ENCODE results near the gene EHMT1.
A peak's percentile ranks its signal among the peaks of the same experiment; 100 is the strongest.

EHMT1 gene

GRCh38 chr9:137748741-137749140 lies 129.9 kb downstream of the EHMT1 start:
- no peak for DNase-seq

DNA sequence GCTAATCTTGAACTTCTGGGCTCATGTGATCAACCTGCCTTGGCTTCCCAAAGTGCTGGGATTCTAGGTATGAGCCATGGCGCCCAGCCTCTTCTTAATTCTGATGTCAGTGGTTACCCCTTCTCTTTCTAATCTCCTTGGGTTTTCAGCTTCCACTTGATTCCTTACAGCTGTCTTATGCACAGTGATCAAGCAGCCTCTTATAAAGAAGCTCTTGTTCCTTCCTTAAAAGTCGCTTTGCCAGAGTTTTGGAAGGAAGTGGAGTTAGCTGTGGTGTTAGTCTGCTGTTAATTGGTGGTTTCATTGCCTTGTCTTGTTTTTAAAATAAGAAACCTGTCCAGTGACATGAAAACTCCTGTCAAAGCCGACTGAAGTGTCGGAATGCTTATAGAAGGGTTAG lies 130.7 kb downstream of the EHMT1 start:
- no peak for DNase-seq

DNA sequence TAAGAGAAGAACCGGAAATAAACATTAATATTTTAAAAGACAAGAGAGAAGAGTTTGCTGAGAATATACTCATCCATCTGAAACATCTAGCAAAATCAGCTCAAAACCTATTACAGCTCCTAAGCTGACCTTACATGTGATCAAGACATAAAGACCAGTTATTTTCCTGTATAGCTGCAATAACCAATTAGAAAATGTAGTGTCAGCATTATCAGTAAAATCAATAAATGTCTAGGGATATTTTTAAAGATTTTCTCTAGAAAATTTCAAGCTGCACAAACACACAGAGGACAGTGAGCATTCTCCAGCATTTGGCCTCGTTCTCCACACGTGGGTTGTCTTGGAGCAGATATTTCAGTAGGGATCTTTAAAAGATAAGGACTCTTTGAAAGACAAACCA lies 131.2 kb downstream of the EHMT1 start:
- no peak for DNase-seq

DNA sequence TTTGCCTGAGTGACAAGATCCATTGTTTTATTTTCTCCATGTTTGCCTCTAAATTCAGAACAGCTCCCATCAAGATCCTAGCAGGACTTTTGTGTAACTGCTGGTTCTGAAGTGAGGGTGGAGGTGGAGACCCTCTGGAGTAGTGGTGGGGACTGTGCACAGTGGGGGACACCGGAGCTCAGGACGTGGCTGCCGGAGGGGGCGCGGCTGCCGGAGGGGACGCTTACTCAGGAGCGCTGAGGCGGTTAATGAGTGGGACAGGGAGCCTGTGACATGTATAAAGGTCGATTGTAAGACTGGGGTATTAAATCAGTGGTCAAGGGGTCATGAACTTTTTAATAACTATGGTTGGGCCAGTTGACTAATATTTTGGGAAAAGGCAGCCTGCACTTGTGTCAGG lies 131.8 kb downstream of the EHMT1 start:
- no peak for DNase-seq

GRCh38 chr9:137751616-137752015 lies 132.8 kb downstream of the EHMT1 start:
- no peak for DNase-seq

GRCh38 chr9:137752426-137752825 lies 133.6 kb downstream of the EHMT1 start:
- no peak for DNase-seq

GRCh38 chr9:137753192-137753765 lies 134.5 kb downstream of the EHMT1 start:
- DNase-seq, result no peak

DNA sequence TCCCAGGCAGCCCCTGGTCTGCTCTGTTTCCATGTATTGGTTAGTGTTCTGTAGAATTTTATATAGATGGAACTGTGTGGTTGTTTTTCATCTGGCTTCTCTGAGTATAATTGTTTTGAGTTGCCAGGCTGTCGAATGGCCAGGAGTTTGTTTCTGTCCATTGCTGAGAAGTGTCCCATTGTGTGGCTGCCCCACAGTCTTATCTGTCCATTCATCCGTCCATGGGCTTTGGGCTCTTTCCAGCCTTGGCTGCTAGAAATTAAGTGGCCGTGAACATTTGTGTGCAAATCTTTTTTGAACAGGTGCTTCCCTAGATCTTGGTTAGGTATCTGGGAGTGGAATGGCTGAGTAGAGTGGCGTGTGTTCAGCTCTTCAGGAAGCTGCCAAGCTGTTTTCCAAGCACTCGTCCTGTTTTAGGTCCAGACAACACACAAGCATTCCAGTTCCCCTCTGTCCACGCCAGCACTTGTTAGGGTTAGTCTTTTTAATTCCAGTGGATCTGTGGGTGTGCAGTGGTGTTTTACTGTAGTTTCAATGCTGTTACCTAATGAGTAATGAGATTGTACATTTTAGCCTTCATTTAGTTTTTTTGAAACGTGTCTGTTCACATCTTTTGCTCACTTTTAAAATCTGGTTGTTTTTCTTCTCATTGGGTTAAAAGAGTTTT lies 136.6 kb downstream of the EHMT1 start:
- DNase-seq, result no peak

GRCh38 chr9:137756045-137756744 lies 137.4 kb downstream of the EHMT1 start:
- no peak for DNase-seq

GRCh38 chr9:137757139-137757538 lies 138.3 kb downstream of the EHMT1 start:
- DNase-seq, result no peak

DNA sequence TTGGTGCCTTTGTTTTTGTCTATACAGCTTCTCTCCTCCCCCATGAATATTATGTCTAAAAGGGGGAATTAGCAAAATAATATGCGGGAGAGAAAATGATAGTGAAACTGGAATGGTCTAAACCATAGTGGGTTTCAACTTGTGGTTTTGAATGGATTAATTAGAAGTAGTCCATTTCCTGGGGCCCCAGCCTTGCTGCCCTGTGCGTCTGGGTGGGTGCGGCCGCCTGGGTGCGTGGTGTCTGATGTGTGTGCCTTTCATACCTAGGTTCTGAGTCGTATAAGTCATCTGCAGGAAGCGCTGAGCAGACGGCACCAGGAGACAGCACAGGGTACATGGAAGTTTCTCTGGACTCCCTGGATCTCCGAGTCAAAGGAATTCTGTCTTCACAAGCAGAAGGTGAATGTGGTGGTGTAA lies 138.8 kb downstream of the EHMT1 start:
- peak; percentile 54 to 76 for DNase-seq

DNA sequence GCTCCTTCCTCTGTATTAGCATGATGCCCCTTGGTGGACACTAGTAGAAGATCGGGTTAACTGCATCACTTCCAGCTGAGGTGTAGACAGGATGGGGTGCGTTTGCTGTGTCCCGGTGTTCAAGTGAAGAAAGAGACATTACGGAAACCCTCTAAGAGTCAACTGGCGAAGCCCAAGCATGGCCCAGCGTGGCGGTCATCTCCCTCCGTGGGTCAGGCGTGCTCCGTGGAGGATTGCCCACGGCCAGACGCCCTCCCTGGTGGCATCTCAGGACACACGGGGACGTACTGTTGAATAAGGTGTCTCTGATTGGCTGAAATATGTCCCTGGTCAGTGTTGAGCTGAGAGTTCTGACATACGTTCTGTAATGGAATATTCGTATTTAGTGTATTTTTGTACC lies 139.3 kb downstream of the EHMT1 start:
- DNase-seq, result no peak

DNA sequence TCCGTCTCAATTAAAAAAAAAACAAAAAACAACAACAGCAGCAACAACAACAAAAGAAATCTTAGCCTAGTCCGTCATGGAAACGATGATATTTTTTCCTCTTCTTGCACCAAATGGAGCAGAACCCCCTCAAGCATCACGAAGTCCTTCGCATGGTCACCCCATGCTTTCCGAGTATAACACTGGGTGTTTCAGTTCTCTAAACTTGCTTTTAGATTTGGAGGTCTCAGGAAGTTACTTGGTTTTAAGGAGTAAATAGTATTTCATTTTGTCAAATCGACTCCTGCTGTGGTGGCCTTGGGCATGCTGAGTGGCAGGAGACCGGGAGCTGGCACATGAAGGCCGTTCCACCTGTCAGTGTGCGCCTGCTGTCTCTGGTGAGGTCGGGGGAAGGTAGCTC lies 140.3 kb downstream of the EHMT1 start:
- DNase-seq, result no peak

DNA sequence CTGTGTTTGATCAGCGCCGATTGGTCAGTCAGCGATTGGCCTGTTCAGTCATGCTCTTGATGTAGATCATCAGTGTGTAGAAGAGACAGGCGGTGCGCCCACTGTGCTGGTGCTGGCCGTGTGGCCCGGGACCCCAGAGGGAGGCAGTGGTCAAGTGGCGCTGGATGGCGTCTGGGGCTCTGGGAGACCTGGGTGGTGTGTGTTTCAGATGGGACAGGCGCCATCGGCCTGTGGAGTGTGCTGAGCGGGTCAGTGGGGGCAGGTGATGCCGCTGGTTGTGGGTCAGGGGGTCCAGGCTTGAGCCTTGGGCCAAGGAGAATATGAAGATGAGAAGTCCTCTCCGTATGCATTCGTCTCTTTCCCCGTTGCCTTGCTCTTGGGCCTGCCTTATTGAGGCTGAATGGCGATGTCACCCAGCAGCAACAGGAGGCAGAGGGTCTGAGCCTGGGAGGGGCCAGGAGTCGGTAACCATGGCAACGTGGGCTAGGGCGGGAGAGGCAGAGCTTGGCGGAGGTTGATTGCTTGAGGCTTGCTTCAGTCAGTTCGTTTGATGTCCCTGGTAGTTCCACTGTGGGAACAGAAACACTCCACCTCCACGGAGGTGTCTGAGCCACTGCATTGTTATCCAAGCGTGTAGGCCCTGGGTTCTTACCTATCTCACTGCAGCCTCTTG lies 141.0 kb downstream of the EHMT1 start:
- no peak for DNase-seq

- no peak for DNase-seq
Measured at GRCh38 chr9:137760426-137760825, 141.6 kb downstream of the EHMT1 start.

GRCh38 chr9:137761032-137761431 lies 142.2 kb downstream of the EHMT1 start:
- DNase-seq, result no peak

- DNase-seq, result no peak
Measured at GRCh38 chr9:137761793-137762192, 143.0 kb downstream of the EHMT1 start.

- no peak for DNase-seq
Measured at GRCh38 chr9:137762414-137763061, 143.7 kb downstream of the EHMT1 start.

- no peak for DNase-seq
Measured at GRCh38 chr9:137763271-137763955, 144.6 kb downstream of the EHMT1 start.

DNA sequence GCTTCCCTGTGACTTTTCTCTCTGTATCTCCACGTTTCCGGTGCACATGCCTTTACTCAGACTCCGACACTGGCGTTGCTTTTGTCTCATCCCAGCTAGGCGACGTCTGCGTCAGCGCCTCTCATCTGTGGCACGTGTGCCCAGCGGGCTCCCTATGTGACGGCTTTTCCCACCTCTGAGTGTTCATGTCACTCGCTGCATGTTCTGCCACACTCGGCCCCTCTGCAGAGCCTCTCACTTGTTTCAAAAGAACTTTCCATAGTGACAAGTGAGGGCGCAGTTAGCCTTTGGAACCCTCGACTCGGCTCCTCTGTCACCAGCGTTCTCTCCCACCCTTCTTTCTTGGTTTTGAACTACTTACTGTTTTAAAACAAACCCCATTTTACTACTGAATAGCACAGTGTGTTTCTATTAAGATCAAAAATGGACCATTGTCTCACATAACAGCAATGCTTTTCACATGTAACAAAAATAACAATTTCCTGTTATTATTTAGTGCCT lies 145.4 kb downstream of the EHMT1 start:
- DNase-seq, result no peak

DNA sequence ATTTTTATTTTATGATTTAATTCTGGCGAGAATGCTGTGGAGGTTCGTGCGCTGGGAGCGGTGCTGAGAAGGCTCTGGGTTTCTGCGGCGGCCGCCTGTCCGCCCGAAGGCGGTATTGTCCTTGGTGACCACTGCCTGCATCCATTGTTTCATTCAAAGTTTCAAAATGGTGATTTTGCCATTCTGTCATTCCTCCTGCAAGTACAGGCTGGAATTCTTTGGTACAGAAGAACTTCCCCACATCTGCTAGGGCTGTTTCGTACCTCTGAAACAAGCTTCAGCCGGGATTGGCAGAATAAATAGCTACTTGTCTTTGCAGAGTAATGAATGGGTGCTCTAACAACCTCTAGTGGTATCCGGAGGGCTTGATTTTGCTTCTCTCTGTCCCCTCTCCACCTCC lies 146.2 kb downstream of the EHMT1 start:
- no peak for DNase-seq

- DNase-seq, result no peak
Measured at GRCh38 chr9:137765536-137765935, 146.7 kb downstream of the EHMT1 start.

DNA sequence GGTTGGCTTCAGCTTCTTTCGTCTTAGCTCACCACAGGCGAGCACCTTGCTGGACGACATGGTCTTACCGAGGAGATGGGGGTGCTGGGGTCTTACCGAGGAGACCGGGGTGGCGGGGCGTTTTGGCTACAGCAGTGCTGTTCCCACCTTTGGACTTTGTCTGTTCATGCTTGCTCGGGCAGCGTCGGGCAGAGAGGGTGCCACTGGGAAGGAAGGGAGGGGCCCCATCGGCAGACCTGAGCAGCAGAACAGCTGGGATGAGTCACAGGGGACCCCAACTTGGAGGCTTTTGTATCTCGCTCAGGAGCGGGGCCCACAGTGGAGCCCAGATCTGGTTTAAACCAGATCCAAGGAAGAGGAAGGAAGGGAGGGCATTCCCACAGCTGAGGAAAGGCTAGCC lies 152.8 kb downstream of the EHMT1 start:
- DNase-seq, result no peak
